Measurements from ENCODE around the gene SLC26A5. TPM values are rescaled to one million over a fixed set of nuclear protein-coding genes. Genes with fewer than 3 reads are reported as not detected.
A peak's percentile ranks its signal among the peaks of the same experiment; 100 is the strongest.
"Not testable (repeated sequence)": the region's sequence is repeated elsewhere in the genome, so short reads cannot be mapped to it uniquely, and the experiment has no call there.

SLC26A5 gene
- total RNA-seq: not detected

GRCh38 chr7:103446049-103446520 is at the start of gene SLC26A5:
SLC26A5 (minus strand) TSS chr7:103446207; CDS start chr7:103421514, 24,693 bp downstream.
- Mint-ChIP-seq H3K36me3 (no peaks in the 10 kb centered on the region), H3K27me3 (peaks cover 53% of the 10 kb centered on the region), H3K4me1 (ENCODE audit: low read depth) (peaks cover 9% of the 10 kb centered on the region), H3K4me3 (peak within 1 kb of the TSS; percentile 66), H3K9me3 (no peaks in the 10 kb centered on the region), H3K27ac (no peak within 1 kb of the TSS)
- ChIA-PET CTCF (interaction anchor here (0.7 to 2.0 kb wide), 2 partner anchors 123 to 127 kb away, joined by 3 to 9 read pairs; no protein-coding TSS in a partner anchor), POLR2A (no interaction called here)
- intact Hi-C loops (cut with micrococcal nuclease): no loop called here
- peak; percentile 20 for DNase-seq

- no peaks in the 10 kb centered on the region for H3K9me3 Mint-ChIP-seq
- H3K36me3 Mint-ChIP-seq: no peaks in the 10 kb centered on the region
- POLR2A ChIA-PET: no interaction called here
- H3K27ac Mint-ChIP-seq: no peak overlapping the region
- no peaks in the 10 kb centered on the region for H3K4me1 Mint-ChIP-seq (ENCODE audit: low read depth)
- DNase-seq: no peak
- CTCF ChIA-PET: no interaction called here
- intact Hi-C loops (cut with micrococcal nuclease): no loop called here
- H3K27me3 Mint-ChIP-seq: peaks cover 3% of the 10 kb centered on the region
- no peak overlapping the region for H3K4me3 Mint-ChIP-seq
These were observed 41.4 kb upstream of the SLC26A5 start for GRCh38 chr7:103487419-103487818.

DNA sequence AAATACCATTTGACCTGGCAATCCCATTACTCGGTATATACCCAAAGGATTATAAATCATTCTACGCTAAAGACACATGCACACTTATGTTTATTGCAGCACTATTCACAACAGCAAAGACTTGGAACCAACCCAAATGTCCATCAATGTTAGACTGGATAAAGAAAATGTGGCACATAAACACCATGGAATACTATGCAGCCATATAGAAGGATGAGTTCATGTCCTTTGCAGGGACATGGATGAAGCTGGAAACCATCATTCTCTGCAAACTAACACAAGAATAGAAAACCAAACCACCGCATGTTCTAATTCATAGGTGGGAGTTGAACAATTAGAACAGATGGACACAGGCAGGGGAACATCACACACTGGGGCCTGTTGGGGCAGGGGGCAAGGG is 40.9 kb upstream of the SLC26A5 start:
- H3K36me3 Mint-ChIP-seq; H3K27ac Mint-ChIP-seq; H3K4me3 Mint-ChIP-seq; H3K4me1 Mint-ChIP-seq (ENCODE audit: low read depth); intact Hi-C loops (cut with micrococcal nuclease); CTCF ChIA-PET; DNase-seq; POLR2A ChIA-PET; H3K27me3 Mint-ChIP-seq; H3K9me3 Mint-ChIP-seq: not testable (repeated sequence)

DNA sequence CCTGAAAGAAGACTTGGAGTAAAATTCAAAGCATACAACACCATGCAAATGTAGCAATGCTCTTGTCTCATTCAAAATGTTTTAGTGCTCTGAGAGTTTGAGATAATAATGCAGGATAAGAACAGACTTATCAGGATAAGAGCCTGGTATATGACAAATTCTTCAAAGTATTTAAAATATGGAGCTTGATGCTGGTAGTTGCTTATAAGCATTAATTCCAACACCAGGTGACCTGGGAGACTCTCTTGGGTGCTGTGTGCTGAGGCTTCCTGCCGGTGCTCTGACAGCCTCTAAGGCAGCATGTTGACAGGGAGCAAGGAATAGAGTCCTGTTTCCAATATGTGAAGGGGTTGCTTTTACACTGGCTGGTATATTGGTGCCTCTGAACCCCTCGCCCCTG is 34.8 kb upstream of the SLC26A5 start:
- intact Hi-C loops (cut with micrococcal nuclease): no loop called here
- H3K36me3 Mint-ChIP-seq: no peaks in the 10 kb centered on the region
- no peak for DNase-seq
- peaks cover 10% of the 10 kb centered on the region for H3K27me3 Mint-ChIP-seq
- CTCF ChIA-PET: no interaction called here
- H3K9me3 Mint-ChIP-seq: no peaks in the 10 kb centered on the region
- POLR2A ChIA-PET: no interaction called here
- H3K27ac Mint-ChIP-seq: no peak overlapping the region
- no peak overlapping the region for H3K4me3 Mint-ChIP-seq
- no peaks in the 10 kb centered on the region for H3K4me1 Mint-ChIP-seq (ENCODE audit: low read depth)

DNA sequence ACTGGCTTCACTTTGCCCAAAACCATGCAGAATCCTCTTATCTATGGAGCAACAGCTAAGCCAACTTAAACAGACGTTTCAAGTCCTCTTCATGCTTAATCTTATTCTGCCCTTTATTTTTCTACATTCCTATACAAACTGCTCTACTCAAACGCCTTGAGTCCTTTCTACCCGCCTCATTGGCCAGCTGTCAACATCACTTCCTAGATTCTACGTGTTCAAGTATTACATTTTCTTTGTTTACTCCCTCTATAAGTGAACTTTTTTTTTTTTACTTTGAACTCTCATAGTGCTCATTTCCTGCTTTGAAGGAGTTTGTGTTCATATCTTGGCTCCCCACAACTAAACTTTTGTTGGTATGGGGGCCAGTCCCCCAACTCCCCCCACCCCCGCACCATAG is 28.9 kb upstream of the SLC26A5 start:
- Mint-ChIP-seq H3K9me3 (no peaks in the 10 kb centered on the region), H3K27ac (no peak overlapping the region), H3K4me1 (ENCODE audit: low read depth) (no peaks in the 10 kb centered on the region), H3K36me3 (no peaks in the 10 kb centered on the region), H3K27me3 (peaks cover 18% of the 10 kb centered on the region), H3K4me3 (no peak overlapping the region)
- intact Hi-C loops (cut with micrococcal nuclease): no loop called here
- ChIA-PET POLR2A (no interaction called here), CTCF (no interaction called here)
- DNase-seq: no peak

- no peak overlapping the region for H3K4me3 Mint-ChIP-seq
These were observed 23.3 kb upstream of the SLC26A5 start for GRCh38 chr7:103469095-103469948.

GRCh38 chr7:103466814-103467213 is 20.8 kb upstream of the SLC26A5 start:
- CTCF ChIA-PET: no interaction called here
- intact Hi-C loops (cut with micrococcal nuclease): no loop called here
- POLR2A ChIA-PET: no interaction called here
- Mint-ChIP-seq H3K4me3 (no peak overlapping the region), H3K9me3 (no peaks in the 10 kb centered on the region), H3K36me3 (no peaks in the 10 kb centered on the region), H3K27me3 (peaks cover 20% of the 10 kb centered on the region), H3K27ac (no peak overlapping the region), H3K4me1 (ENCODE audit: low read depth) (no peaks in the 10 kb centered on the region)
- DNase-seq: no peak

More at GRCh38 chr7:103469095-103469948, 23.3 kb upstream of the SLC26A5 start:
- CTCF ChIA-PET: no interaction called here
- POLR2A ChIA-PET: no interaction called here
- H3K4me1 Mint-ChIP-seq (ENCODE audit: low read depth): no peaks in the 10 kb centered on the region
- intact Hi-C loops (cut with micrococcal nuclease): no loop called here
- H3K27ac Mint-ChIP-seq: no peak overlapping the region
- DNase-seq: no peak
- no peaks in the 10 kb centered on the region for H3K36me3 Mint-ChIP-seq
- no peaks in the 10 kb centered on the region for H3K9me3 Mint-ChIP-seq
- H3K27me3 Mint-ChIP-seq: peaks cover 17% of the 10 kb centered on the region

DNA sequence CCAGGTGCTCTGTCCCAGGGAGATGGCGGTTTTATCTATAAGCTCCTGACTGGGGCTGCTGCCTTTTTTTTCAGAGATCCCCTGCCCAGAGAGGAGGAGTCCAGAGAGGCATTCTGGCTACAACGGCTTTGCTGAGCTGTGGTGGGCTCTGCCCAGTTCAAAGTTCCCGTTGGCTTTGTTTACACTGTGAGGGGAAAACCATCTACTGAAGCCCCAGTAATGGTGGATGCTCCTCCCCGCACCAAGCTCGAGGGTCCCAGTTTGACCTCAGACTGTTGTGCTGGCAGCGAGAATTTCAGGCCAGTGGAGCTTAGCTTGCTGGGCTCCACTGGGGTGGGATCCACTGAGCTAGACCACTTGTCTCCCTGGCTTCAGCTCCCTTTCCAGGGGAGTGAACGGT is 16.4 kb upstream of the SLC26A5 start:
- POLR2A ChIA-PET: no interaction called here
- DNase-seq: no peak
- no peak overlapping the region for H3K4me3 Mint-ChIP-seq
- H3K4me1 Mint-ChIP-seq (ENCODE audit: low read depth): no peaks in the 10 kb centered on the region
- intact Hi-C loops (cut with micrococcal nuclease): no loop called here
- CTCF ChIA-PET: no interaction called here
- no peak overlapping the region for H3K27ac Mint-ChIP-seq
- no peaks in the 10 kb centered on the region for H3K36me3 Mint-ChIP-seq
- no peaks in the 10 kb centered on the region for H3K9me3 Mint-ChIP-seq
- H3K27me3 Mint-ChIP-seq: peaks cover 25% of the 10 kb centered on the region

GRCh38 chr7:103447073-103447960 is 1.3 kb upstream of the SLC26A5 start:
- Mint-ChIP-seq H3K36me3 (no peaks in the 10 kb centered on the region), H3K27me3 (peaks cover 59% of the 10 kb centered on the region), H3K4me1 (ENCODE audit: low read depth) (peaks cover 9% of the 10 kb centered on the region), H3K9me3 (peaks cover 11% of the 10 kb centered on the region), H3K4me3 (no peak overlapping the region), H3K27ac (no peak overlapping the region)
- ChIA-PET POLR2A (no interaction called here), CTCF (interaction anchor here (0.6 to 2.0 kb wide), 7 partner anchors 15 to 656 kb away, joined by 3 to 9 read pairs (median 4); no protein-coding TSS in a partner anchor)
- DNase-seq: peak; percentile 56
- intact Hi-C loops (cut with micrococcal nuclease): no loop called here

DNA sequence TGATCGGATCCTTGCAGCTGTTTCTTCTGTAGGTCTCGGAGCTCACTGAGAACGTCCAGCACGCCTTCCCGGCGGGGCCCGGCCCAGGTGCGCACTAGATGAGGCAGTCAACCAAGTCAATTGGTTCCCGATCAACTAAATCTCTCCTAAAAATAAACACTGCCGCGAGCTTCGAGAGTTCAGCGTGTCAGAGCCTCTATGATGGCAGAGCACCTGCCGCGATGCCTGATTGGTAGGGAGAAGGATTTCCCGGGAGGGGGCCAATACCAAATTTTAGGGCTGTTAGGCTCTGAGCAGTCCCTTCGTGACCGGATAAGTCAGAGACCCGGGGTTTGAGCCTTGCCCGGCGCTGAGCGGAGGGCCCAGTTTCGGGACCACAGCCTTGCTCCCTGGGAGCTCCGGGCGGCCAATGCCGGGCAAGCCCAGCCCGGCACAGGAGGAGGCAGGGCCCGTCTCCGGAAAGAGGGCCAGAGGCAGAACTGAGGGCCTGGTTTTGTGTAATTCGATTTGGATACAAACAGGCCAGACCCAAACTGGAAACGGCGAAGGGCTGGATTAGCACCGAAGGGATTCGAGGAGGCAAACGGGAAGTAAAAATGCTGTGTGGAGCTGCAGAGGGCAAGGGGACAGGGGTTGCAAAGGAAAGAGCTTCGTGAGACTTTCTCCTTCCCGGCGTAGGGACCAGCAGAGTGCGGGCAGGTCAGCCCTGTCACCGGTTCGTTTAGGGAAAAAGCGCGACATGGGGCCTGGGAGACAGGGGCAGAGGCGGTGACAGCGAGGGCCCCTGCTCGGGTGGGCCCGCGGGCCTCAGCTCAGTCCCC is 569 bp downstream of the SLC26A5 start:
- peaks cover 51% of the 10 kb centered on the region for H3K27me3 Mint-ChIP-seq
- no peaks in the 10 kb centered on the region for H3K9me3 Mint-ChIP-seq
- no peak overlapping the region for H3K27ac Mint-ChIP-seq
- no peaks in the 10 kb centered on the region for H3K36me3 Mint-ChIP-seq
- ChIA-PET CTCF (no interaction called here), POLR2A (no interaction called here)
- H3K4me3 Mint-ChIP-seq: peak overlapping the region; percentile 66
- intact Hi-C loops (cut with micrococcal nuclease): no loop called here
- no peak for DNase-seq
- peaks cover 9% of the 10 kb centered on the region for H3K4me1 Mint-ChIP-seq (ENCODE audit: low read depth)

GRCh38 chr7:103439661-103440060 is 6.3 kb downstream of the SLC26A5 start:
- ChIA-PET POLR2A (no interaction called here), CTCF (no interaction called here)
- Mint-ChIP-seq H3K27ac (no peak overlapping the region), H3K4me1 (ENCODE audit: low read depth) (no peaks in the 10 kb centered on the region), H3K9me3 (no peaks in the 10 kb centered on the region), H3K4me3 (no peak overlapping the region), H3K36me3 (no peaks in the 10 kb centered on the region), H3K27me3 (peaks cover 33% of the 10 kb centered on the region)
- DNase-seq: no peak
- intact Hi-C loops (cut with micrococcal nuclease): no loop called here

DNA sequence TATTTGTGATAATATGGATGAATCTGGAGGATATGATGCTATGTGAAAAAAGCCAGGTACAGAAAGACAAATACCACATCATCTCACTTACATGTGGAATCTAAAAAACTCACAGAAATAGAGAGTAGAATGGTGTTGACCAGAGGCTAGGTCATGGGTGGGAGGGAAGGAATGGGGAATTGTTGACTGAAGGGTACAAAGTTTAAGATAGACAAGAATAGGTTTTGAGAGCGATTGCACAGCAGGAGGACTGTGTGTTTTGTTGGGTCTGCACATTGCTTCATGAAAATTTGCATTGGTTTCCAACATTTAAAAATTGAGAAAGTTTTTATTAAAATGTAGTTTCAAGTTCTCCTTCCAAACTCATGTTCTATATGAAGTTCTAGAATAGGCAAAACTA is 8.4 kb downstream of the SLC26A5 start:
- ChIA-PET POLR2A (no interaction called here), CTCF (no interaction called here)
- intact Hi-C loops (cut with micrococcal nuclease): no loop called here
- no peaks in the 10 kb centered on the region for H3K4me1 Mint-ChIP-seq (ENCODE audit: low read depth)
- DNase-seq: no peak
- H3K27ac Mint-ChIP-seq: no peak overlapping the region
- H3K36me3 Mint-ChIP-seq: no peaks in the 10 kb centered on the region
- no peak overlapping the region for H3K4me3 Mint-ChIP-seq
- H3K27me3 Mint-ChIP-seq: peaks cover 28% of the 10 kb centered on the region
- H3K9me3 Mint-ChIP-seq: no peaks in the 10 kb centered on the region

Measured in activated CD4-positive, alpha-beta memory T cell treated with anti-CD3 and anti-CD28 coated beads for 36 hours (primary cell).